IMR-90 (cell line): Measurements from ENCODE around the gene ZGLP1. TPM values are rescaled to one million over a fixed set of nuclear protein-coding genes. Genes with fewer than 3 reads are reported as not detected.
A peak's percentile ranks its signal among the peaks of the same experiment; 100 is the strongest.

Experiments
- ATAC-seq: fragments of 200-7000 bp; cut with Tn5 transposase; 2 replicates; pipeline ENCODE4 v1.9.1; 2020; ENCODE audit warnings: low read depth, mild to moderate bottlenecking, moderate library complexity
- BruUV-seq: library from RNA; stranded (reverse); fragments of 400-500 nt; replicated peaks from 2 replicates; lab custom pipeline; 2021; lab: Mats Ljungman, UMichigan
- CTCF ChIA-PET: fragments of 300-600 bp; formaldehyde crosslinking; extraction: SDS; loops from one replicate; lab custom pipeline; 2021; ENCODE audit warnings: antibody characterized with exemption; lab: Yijun Ruan, JAX
- POLR2A ChIA-PET: fragments of 300-600 bp; sonication (Branson Sonifier 250); formaldehyde crosslinking; loops from one replicate; lab custom pipeline; 2022; ENCODE audit warnings: antibody characterized with exemption; ENCODE audit not compliant: unreplicated experiment; lab: Charles Lee
- DNase-seq: peaks from one replicate; pipeline ENCODE4 v3.0.0; 2013
- H2AFZ ChIP-seq: replicated peaks from 2 replicates; pipeline ENCODE3; 2013; ENCODE audit warnings: low read length, mild to moderate bottlenecking; ENCODE audit not compliant: poor library complexity
- H2AK5ac ChIP-seq: 2 replicates; pipeline ENCODE4 v1.6.1; 2013; ENCODE audit warnings: low read depth, low read length, inconsistent platforms
- H2AK9ac ChIP-seq: replicated peaks from 2 replicates; pipeline ENCODE3; 2013; ENCODE audit warnings: mild to moderate bottlenecking, low read depth, low read length, moderate library complexity; ENCODE audit not compliant: poor library complexity
- H2BK120ac ChIP-seq: 2 replicates; pipeline ENCODE4 v1.6.1; 2013; ENCODE audit warnings: low read depth, low read length, inconsistent platforms
- H2BK15ac ChIP-seq: 3 replicates; pipeline ENCODE4 v1.6.1; 2013; ENCODE audit warnings: low read depth, low read length, inconsistent platforms
- H2BK20ac ChIP-seq: 2 replicates; pipeline ENCODE4 v1.6.1; 2013; ENCODE audit warnings: low read depth, mild to moderate bottlenecking, inconsistent platforms, low read length, moderate library complexity
- H2BK5ac ChIP-seq: 2 replicates; pipeline ENCODE4 v1.6.1; 2013; ENCODE audit warnings: mild to moderate bottlenecking, low read depth, low read length, inconsistent platforms; ENCODE audit not compliant: poor library complexity, severe bottlenecking
- H3K14ac ChIP-seq: replicated peaks from 2 replicates; pipeline ENCODE4 v1.6.1; 2013; ENCODE audit warnings: low read depth, low read length, inconsistent platforms
- H3K18ac ChIP-seq: 2 replicates; pipeline ENCODE4 v1.6.1; 2013; ENCODE audit warnings: low read depth, low read length, control low read depth
- H3K23ac ChIP-seq: 2 replicates; pipeline ENCODE4 v1.6.1; 2013; ENCODE audit warnings: low read depth, low read length, inconsistent platforms
- H3K27ac ChIP-seq: 2 replicates; pipeline ENCODE4 v1.5.1; 2013; ENCODE audit warnings: mild to moderate bottlenecking, control low read depth, low read length; ENCODE audit not compliant: insufficient read depth
- H3K27me3 ChIP-seq: 2 replicates; pipeline ENCODE4 v1.6.1; 2013; ENCODE audit warnings: low read length; ENCODE audit not compliant: control insufficient read depth, insufficient read depth
- H3K36me3 ChIP-seq: 2 replicates; pipeline ENCODE4 v1.6.1; 2013; ENCODE audit warnings: low read length, mixed read lengths; ENCODE audit not compliant: control insufficient read depth, insufficient read depth
- H3K4ac ChIP-seq: 2 replicates; pipeline ENCODE4 v1.6.1; 2013; ENCODE audit warnings: low read depth, low read length, inconsistent platforms
- H3K4me1 ChIP-seq: 2 replicates; pipeline ENCODE4 v1.6.1; 2013; ENCODE audit warnings: low read length, mixed read lengths; ENCODE audit not compliant: control insufficient read depth, insufficient read depth
- H3K4me2 ChIP-seq: 2 replicates; pipeline ENCODE4 v1.6.1; 2013; ENCODE audit warnings: low read depth, mild to moderate bottlenecking, control low read depth, low read length, moderate library complexity
- H3K4me3 ChIP-seq: 2 replicates; pipeline ENCODE4 v1.5.1; 2013; ENCODE audit warnings: low read depth, mild to moderate bottlenecking, control low read depth, low read length, moderate library complexity; ENCODE audit not compliant: insufficient read depth
- H3K56ac ChIP-seq: 2 replicates; pipeline ENCODE4 v1.6.1; 2013; ENCODE audit warnings: low read length, inconsistent platforms; ENCODE audit not compliant: insufficient read depth; ENCODE audit errors: extremely low read depth
- H3K79me1 ChIP-seq, 2 experiments: 2 replicates each; pipeline ENCODE4 v1.6.1; 2013; ENCODE audit warnings: low read length in 2 of 2, inconsistent platforms in 1 of 2, low read depth in 1 of 2
- H3K9ac ChIP-seq: 2 replicates; pipeline ENCODE4 v1.6.1; 2013; ENCODE audit warnings: low read depth, low read length, control low read depth
- H3K9me1 ChIP-seq: 2 replicates; pipeline ENCODE4 v1.6.1; 2013; ENCODE audit warnings: low read length, inconsistent platforms; ENCODE audit not compliant: insufficient read depth
- H3K9me3 ChIP-seq: 2 replicates; pipeline ENCODE4 v1.6.1; 2013; ENCODE audit warnings: low read length; ENCODE audit not compliant: control insufficient read depth, insufficient read depth
- H4K20me1 ChIP-seq: 2 replicates; pipeline ENCODE4 v1.6.1; 2013; ENCODE audit warnings: low read length, inconsistent platforms; ENCODE audit not compliant: insufficient read depth
- H4K5ac ChIP-seq: 2 replicates; pipeline ENCODE4 v1.6.1; 2013; ENCODE audit warnings: mild to moderate bottlenecking, low read depth, low read length, control low read depth
- H4K8ac ChIP-seq, 2 experiments: 2 replicates each; pipeline ENCODE4 v1.6.1; 2013; ENCODE audit warnings: low read depth in 2 of 2, low read length in 2 of 2, control low read depth in 1 of 2, inconsistent platforms in 1 of 2
- H4K91ac ChIP-seq: 2 replicates; pipeline ENCODE4 v1.6.1; 2013; ENCODE audit warnings: low read depth, low read length, inconsistent platforms; ENCODE audit not compliant: insufficient read depth
- FOS ChIP-seq: fragments of 150-350 bp; IDR thresholded peaks from 2 replicates; pipeline ENCODE4 v1.6.1; 2016; ENCODE audit warnings: low read depth, low read length
- MAZ ChIP-seq: IDR thresholded peaks from 2 replicates; pipeline ENCODE4 v1.6.1; 2012; ENCODE audit warnings: low read depth, mild to moderate bottlenecking, low read length, improper control_type of control experiment, moderate library complexity, borderline replicate concordance
- MXI1 ChIP-seq: IDR thresholded peaks from 2 replicates; pipeline ENCODE4 v1.6.1; 2012; ENCODE audit warnings: low read depth, mild to moderate bottlenecking, low read length, moderate library complexity, borderline replicate concordance
- NFE2L2 ChIP-seq: fragments of 150-350 bp; IDR thresholded peaks from 2 replicates; pipeline ENCODE4 v1.6.1; 2016; ENCODE audit warnings: low read depth, mild to moderate bottlenecking, low read length
- RAD21 ChIP-seq: IDR thresholded peaks from 2 replicates; pipeline ENCODE4 v1.6.1; 2012; ENCODE audit warnings: low read length, improper control_type of control experiment
- WGBS, 2 experiments: methylation state at CpG; one replicate each; pipeline versions ENCODE4 v1.1.5 to v1.1.7; 2013; ENCODE audit warnings: missing lambda C conversion rate in 2 of 2; ENCODE audit not compliant: insufficient read length in 1 of 2; ENCODE audit errors: extremely low coverage in 2 of 2; 5-methylcytosine and 5-hydroxymethylcytosine counted together
- dilution Hi-C: fragments of 300-500 bp; cut with HindIII; formaldehyde crosslinking; loops from one replicate; pipeline ENCODE4 v1.14.3; 2018; ENCODE audit warnings: low sequenced_read_pairs; ENCODE audit not compliant: unreplicated experiment
- in situ Hi-C: fragments of 300-500 bp; cut with MboI; formaldehyde crosslinking; loops from 3 replicates; pipeline ENCODE4 v1.14.3; 2019; ENCODE audit warnings: low sequenced_read_pairs, inconsistent platforms, mixed read lengths
- intact Hi-C: fragments of 100-400 bp; cut with micrococcal nuclease; formaldehyde crosslinking; loops from 2 replicates; pipeline ENCODE4 v1.10.0; 2022
- polyA plus RNA-seq, 3 experiments: library from polyadenylated mRNA; depleted of rRNA; stranded (reverse); fragments of >200 nt; gene quantifications; 2 replicates each; pipeline ENCODE4 v1.2.3, GENCODE V29; 2012; ENCODE audit warnings: low replicate concordance in 1 of 3
- total RNA-seq: library from RNA; depleted of rRNA; stranded (reverse); fragments of >200 nt; gene quantifications from 2 replicates; pipeline ENCODE4 v1.2.3, GENCODE V29; 2012
- TF ChIP-seq, protein P1 (sequence below): fragments of 150-350 bp; IDR thresholded peaks from 2 replicates; pipeline ENCODE4 v1.6.1; 2016; ENCODE audit warnings: low read depth, mild to moderate bottlenecking, low read length, moderate library complexity, borderline replicate concordance

ZGLP1 gene
- total and polyA plus RNA-seq, 2 of the 4 experiments (the other 2 are of a cell fraction): 0.54 to 3.1 TPM

- Histone ChIP-seq H3K14ac (peak overlapping the region; percentile 80), H2BK120ac (peak overlapping the region; percentile 56), H4K20me1 (no peaks in the 10 kb centered on the region), H3K9ac (0 out of 2 replicates have a peak overlapping the region, but pooled peaks have one; percentile 1), H2BK15ac (peak overlapping the region; percentile 53; the same call in 2 of the 3 replicates), H3K9me1 (peaks cover 5% of the 10 kb centered on the region; the same call in 1 of the 2 replicates), H2AK9ac (peak overlapping the region; percentile 96), H2AFZ (peak overlapping the region; percentile 81), H3K23ac (no peak overlapping the region), H3K27me3 (no peaks in the 10 kb centered on the region), H4K8ac (peak overlapping the region; percentile 92 to 94), H3K9me3 (no peaks in the 10 kb centered on the region), H4K5ac (peak overlapping the region; percentile 99), H3K27ac (peak overlapping the region; percentile 69), H3K4me2 (no peak overlapping the region), H3K36me3 (peaks cover 4% of the 10 kb centered on the region; the same call in 1 of the 2 replicates), H2BK5ac (peak overlapping the region; percentile 92), H3K4me1 (peaks cover 9% of the 10 kb centered on the region), H3K4me3 (no peak overlapping the region), H3K4ac (peak overlapping the region; percentile 83), H3K18ac (peak overlapping the region; percentile 69), H3K56ac (0 out of 2 replicates have a peak overlapping the region, but pooled peaks have one; percentile 18), H3K79me1 (0 out of 4 replicates have a peak, but pooled peaks cover 0 to 4% of the 10 kb centered on the region in 2 experiments), H2BK20ac (peak overlapping the region; percentile 51; the same call in 1 of the 2 replicates), H4K91ac (peak overlapping the region; percentile 87), H2AK5ac (peak overlapping the region; percentile 83)
- TF ChIP-seq NFE2L2 (no peak), FOS (peak; percentile 67), MXI1 (no peak), RAD21 (no peak), MAZ (peak; percentile 96)
- TF ChIP-seq, protein P1, sequence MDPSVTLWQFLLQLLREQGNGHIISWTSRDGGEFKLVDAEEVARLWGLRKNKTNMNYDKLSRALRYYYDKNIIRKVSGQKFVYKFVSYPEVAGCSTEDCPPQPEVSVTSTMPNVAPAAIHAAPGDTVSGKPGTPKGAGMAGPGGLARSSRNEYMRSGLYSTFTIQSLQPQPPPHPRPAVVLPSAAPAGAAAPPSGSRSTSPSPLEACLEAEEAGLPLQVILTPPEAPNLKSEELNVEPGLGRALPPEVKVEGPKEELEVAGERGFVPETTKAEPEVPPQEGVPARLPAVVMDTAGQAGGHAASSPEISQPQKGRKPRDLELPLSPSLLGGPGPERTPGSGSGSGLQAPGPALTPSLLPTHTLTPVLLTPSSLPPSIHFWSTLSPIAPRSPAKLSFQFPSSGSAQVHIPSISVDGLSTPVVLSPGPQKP: no peak
- peak; percentile 91 for ATAC-seq
- ChIA-PET CTCF (interaction anchor here (0.6 to 0.7 kb wide), 2 partner anchors 40 to 111 kb away, joined by 3 to 8 read pairs; no protein-coding TSS in a partner anchor), POLR2A (interaction anchor here (0.5 to 0.7 kb wide), 2 partner anchors 16 to 28 kb away, joined by 3 read pairs; partner anchors contain the start of gene ICAM5)
- intact Hi-C loops (no loop called here), dilution Hi-C loops (no loop called here), in situ Hi-C loops (no loop called here)
- 60% methylated on average over 1 of the region's 17 CpGs; no CpG with 5 or more reads in 1 of the 2 experiments for WGBS, 2 experiments
- BruUV-seq: no TSS peak
- peak; percentile 73 for DNase-seq
Measured at GRCh38 chr19:10305139-10305806, 4.3 kb downstream of the ZGLP1 start.
